Karpas-422 (cell line): Measurements from ENCODE around the gene ACD. TPM values are rescaled to one million over a fixed set of nuclear protein-coding genes. Genes with fewer than 3 reads are reported as not detected.

Experiments used
- DNase-seq: peaks from one replicate; pipeline ENCODE4 v3.0.0-alpha.2; 2015
- H2AFZ ChIP-seq: fragments of 200-600 bp; sonication (generic); 2 replicates; pipeline ENCODE4 v1.6.1; 2014; ENCODE audit warnings: antibody characterized with exemption, low read length, mixed read lengths
- H3K27ac ChIP-seq: fragments of 200-600 bp; sonication (generic); 2 replicates; pipeline ENCODE4 v1.5.1; 2014; ENCODE audit warnings: mild to moderate bottlenecking, low read length, moderate library complexity
- H3K27me3 ChIP-seq: fragments of 200-600 bp; sonication (generic); 2 replicates; pipeline ENCODE4 v1.6.1; 2014; ENCODE audit warnings: low read length, mixed read lengths
- H3K36me3 ChIP-seq: fragments of 200-600 bp; sonication (generic); 2 replicates; pipeline ENCODE4 v1.6.1; 2014; ENCODE audit warnings: low read length, mixed read lengths; ENCODE audit not compliant: insufficient read depth
- H3K4me1 ChIP-seq: fragments of 200-600 bp; sonication (generic); 2 replicates; pipeline ENCODE4 v1.6.1; 2014; ENCODE audit warnings: mild to moderate bottlenecking, low read length, mixed read lengths
- H3K4me2 ChIP-seq: fragments of 200-600 bp; sonication (generic); 2 replicates; pipeline ENCODE4 v1.6.1; 2014; ENCODE audit warnings: low read length, low read depth, mild to moderate bottlenecking; ENCODE audit not compliant: poor library complexity, severe bottlenecking
- H3K4me3 ChIP-seq: fragments of 200-600 bp; sonication (generic); 2 replicates; pipeline ENCODE4 v1.5.1; 2014; ENCODE audit warnings: mild to moderate bottlenecking, antibody characterized with exemption, low read length, mixed read lengths
- H3K79me2 ChIP-seq: fragments of 200-600 bp; sonication (generic); 2 replicates; pipeline ENCODE4 v1.6.1; 2014; ENCODE audit warnings: mild to moderate bottlenecking, low read length, mixed read lengths
- H3K9ac ChIP-seq: fragments of 200-600 bp; sonication (generic); 2 replicates; pipeline ENCODE4 v1.6.0; 2014; ENCODE audit warnings: low read length
- H3K9me2 ChIP-seq: fragments of 200-600 bp; sonication (generic), shearing (Covaris generic); replicated peaks from 2 replicates; pipeline ENCODE4 v1.6.0; 2014; ENCODE audit warnings: mild to moderate bottlenecking, low read length, moderate library complexity; ENCODE audit not compliant: insufficient read depth
- H3K9me3 ChIP-seq: fragments of 300-700, 200-600 bp; sonication (generic); 2 replicates; pipeline ENCODE4 v1.6.1; 2014; ENCODE audit warnings: low read length, mixed read lengths
- H4K20me1 ChIP-seq: fragments of 200-600 bp; sonication (generic); 2 replicates; pipeline ENCODE4 v1.6.1; 2014; ENCODE audit warnings: mild to moderate bottlenecking, antibody characterized with exemption, low read length, low read depth; ENCODE audit not compliant: insufficient read depth
- total RNA-seq: library from RNA; depleted of rRNA; stranded (reverse); fragments of >200 nt; shearing (Covaris generic); gene quantifications from 2 replicates; pipeline ENCODE4 v1.2.3, GENCODE V29; 2014; ENCODE audit warnings: low replicate concordance

ACD gene
- total RNA-seq, 1 experiment from 2014 or later = 19.1 TPM

- Histone ChIP-seq H3K9me3 (no peaks in the 10 kb centered on the region), H3K27me3 (no peaks in the 10 kb centered on the region), H3K4me3 (no peak overlapping the region), H3K79me2 (peaks cover 12% of the 10 kb centered on the region; the same call in 1 of the 2 replicates), H3K27ac (peak overlapping the region; percentile 43; the same call in 1 of the 2 replicates), H3K36me3 (no peaks in the 10 kb centered on the region), H3K9ac (no peak overlapping the region), H3K4me1 (peaks cover 37% of the 10 kb centered on the region), H3K9me2 (no peaks in the 10 kb centered on the region), H3K4me2 (no peak overlapping the region), H2AFZ (no peak overlapping the region), H4K20me1 (no peaks in the 10 kb centered on the region)
- peak; percentile 41 for DNase-seq
Measured at GRCh38 chr16:67674851-67675578, 15.0 kb upstream of the ACD start.

- peak overlapping the region; percentile 43 for H3K27ac ChIP-seq
- no peak overlapping the region for H2AFZ ChIP-seq
- H3K4me2 ChIP-seq = no peak overlapping the region
- H3K9me2 ChIP-seq = no peaks in the 10 kb centered on the region
- H3K27me3 ChIP-seq = no peaks in the 10 kb centered on the region
- no peaks in the 10 kb centered on the region for H3K9me3 ChIP-seq
- H4K20me1 ChIP-seq = no peaks in the 10 kb centered on the region
- H3K9ac ChIP-seq = peak overlapping the region; percentile 13; the same call in 1 of the 2 replicates
- H3K4me1 ChIP-seq = peaks cover 47% of the 10 kb centered on the region
- H3K4me3 ChIP-seq = no peak overlapping the region
- H3K36me3 ChIP-seq = no peaks in the 10 kb centered on the region
- H3K79me2 ChIP-seq = 0 out of 2 replicates have a peak, but pooled peaks cover 10% of the 10 kb centered on the region
- DNase-seq = no peak
Measured at GRCh38 chr16:67673712-67674580, 13.9 kb upstream of the ACD start.

GRCh38 chr16:67672739-67673662, 12.9 kb upstream of the ACD start:
- Histone ChIP-seq H4K20me1 (no peaks in the 10 kb centered on the region), H3K9me3 (no peaks in the 10 kb centered on the region), H3K36me3 (no peaks in the 10 kb centered on the region), H2AFZ (no peak overlapping the region), H3K27me3 (no peaks in the 10 kb centered on the region), H3K27ac (peak overlapping the region; percentile 41), H3K79me2 (0 out of 2 replicates have a peak, but pooled peaks cover 10% of the 10 kb centered on the region), H3K4me2 (peak overlapping the region; percentile 4), H3K9ac (peak overlapping the region; percentile 13), H3K4me3 (no peak overlapping the region), H3K4me1 (peaks cover 57% of the 10 kb centered on the region), H3K9me2 (no peaks in the 10 kb centered on the region)
- DNase-seq = peak; percentile 88

- Histone ChIP-seq H3K9me3 (no peaks in the 10 kb centered on the region), H3K79me2 (0 out of 2 replicates have a peak, but pooled peaks cover 10% of the 10 kb centered on the region), H3K4me3 (no peak overlapping the region), H3K27ac (no peak overlapping the region), H3K36me3 (no peaks in the 10 kb centered on the region), H3K9ac (no peak overlapping the region), H2AFZ (no peak overlapping the region), H3K4me2 (no peak overlapping the region), H3K27me3 (no peaks in the 10 kb centered on the region), H3K4me1 (peaks cover 64% of the 10 kb centered on the region), H3K9me2 (no peaks in the 10 kb centered on the region), H4K20me1 (no peaks in the 10 kb centered on the region)
- DNase-seq = no peak
Measured at GRCh38 chr16:67672306-67672705, 12.2 kb upstream of the ACD start.

- peak overlapping the region; percentile 91 for H3K27ac ChIP-seq
- H3K4me1 ChIP-seq = peaks cover 69% of the 10 kb centered on the region
- H3K9ac ChIP-seq = peak overlapping the region; percentile 51; the same call in 1 of the 2 replicates
- H3K79me2 ChIP-seq = 0 out of 2 replicates have a peak, but pooled peaks cover 6% of the 10 kb centered on the region
- no peak for DNase-seq
- no peaks in the 10 kb centered on the region for H3K36me3 ChIP-seq
- peak overlapping the region; percentile 92 for H3K4me2 ChIP-seq
- no peaks in the 10 kb centered on the region for H3K9me2 ChIP-seq
- no peak overlapping the region for H2AFZ ChIP-seq
- H4K20me1 ChIP-seq = no peaks in the 10 kb centered on the region
- H3K27me3 ChIP-seq = no peaks in the 10 kb centered on the region
- no peak overlapping the region for H3K4me3 ChIP-seq
- no peaks in the 10 kb centered on the region for H3K9me3 ChIP-seq
Measured at GRCh38 chr16:67669499-67670101, 9.5 kb upstream of the ACD start.

- H3K9me3 ChIP-seq = no peaks in the 10 kb centered on the region
- peak overlapping the region; percentile 51 for H3K9ac ChIP-seq
- H3K36me3 ChIP-seq = no peaks in the 10 kb centered on the region
- no peak overlapping the region for H2AFZ ChIP-seq
- H3K4me1 ChIP-seq = peaks cover 61% of the 10 kb centered on the region
- H3K4me3 ChIP-seq = peak overlapping the region; percentile 19; the same call in 1 of the 2 replicates
- no peaks in the 10 kb centered on the region for H3K27me3 ChIP-seq
- peak; percentile 68 for DNase-seq
- H3K27ac ChIP-seq = peak overlapping the region; percentile 91
- no peaks in the 10 kb centered on the region for H4K20me1 ChIP-seq
- H3K4me2 ChIP-seq = peak overlapping the region; percentile 92
- 0 out of 2 replicates have a peak, but pooled peaks cover 6% of the 10 kb centered on the region for H3K79me2 ChIP-seq
- H3K9me2 ChIP-seq = no peaks in the 10 kb centered on the region
Measured at GRCh38 chr16:67668495-67669157, 8.6 kb upstream of the ACD start.
